Activated T-cell treated with anti-CD3 and anti-CD28 coated beads for 4 hours (primary cell): ENCODE data around the gene MCMBP.
"Not testable (repeated sequence)": the region's sequence is repeated elsewhere in the genome, so short reads cannot be mapped to it uniquely, and the experiment has no call there.

ENCODE experiments used
- DNase-seq: peaks from one replicate; pipeline ENCODE4 v3.0.0-alpha.2; 2020

The MCMBP gene

DNA sequence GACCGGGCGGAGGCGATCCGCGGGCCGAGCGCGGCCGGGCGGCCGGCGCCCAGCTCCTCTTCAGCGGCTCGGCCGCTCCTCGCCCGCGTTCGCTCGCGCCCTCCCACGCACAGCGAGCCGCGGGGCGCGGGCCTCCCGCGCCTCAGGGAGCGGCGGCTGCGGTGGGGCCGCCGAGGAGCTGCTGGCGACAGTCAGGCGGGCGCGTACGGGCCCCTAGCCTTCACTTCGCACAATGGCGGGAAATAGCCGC lies at the start of gene MCMBP:
MCMBP (minus strand) TSS at position 234 of the 250 bp plus-strand sequence. CDS start 259 bp downstream, outside the sequence.
- no peak for DNase-seq

- DNase-seq = no peak
These were observed 47.2 kb upstream of the MCMBP start for GRCh38 chr10:119919826-119920225.

DNA sequence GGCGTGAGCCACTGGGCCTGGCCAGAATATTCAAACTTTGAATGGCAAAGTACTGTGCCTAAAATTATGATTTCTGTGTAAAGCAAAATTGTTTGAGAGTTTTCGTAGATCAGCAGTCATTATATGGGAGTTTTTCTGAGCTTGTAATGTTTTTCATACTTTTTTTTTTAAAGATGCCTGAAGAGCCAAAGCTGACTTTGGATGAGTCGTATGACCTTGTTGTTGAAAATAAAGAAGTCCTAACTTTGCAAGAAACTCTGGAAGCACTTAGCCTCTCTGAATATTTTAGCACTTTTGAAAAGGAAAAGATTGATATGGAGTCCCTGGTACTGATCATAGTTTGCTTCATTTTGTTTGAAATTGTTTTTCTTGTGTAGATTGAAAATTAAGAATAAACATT lies 46.6 kb upstream of the MCMBP start:
- DNase-seq = no peak

DNA sequence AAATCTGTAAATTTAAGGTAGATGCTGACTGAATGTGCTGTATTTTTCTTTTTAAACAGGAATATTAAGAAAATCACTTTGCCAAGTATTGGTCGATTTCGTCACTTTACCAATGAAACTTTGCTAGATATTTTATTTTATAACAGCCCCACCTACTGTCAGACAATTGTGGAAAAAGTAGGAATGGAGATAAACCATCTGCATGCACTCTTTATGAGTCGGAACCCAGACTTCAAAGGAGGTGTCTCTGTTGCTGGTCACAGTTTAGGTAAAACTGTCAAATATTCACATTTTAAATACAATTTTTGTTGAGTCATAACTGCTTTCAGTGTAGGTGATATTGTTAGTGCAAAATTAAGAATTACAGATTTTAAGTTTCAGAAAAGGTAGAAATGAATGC lies 45.1 kb upstream of the MCMBP start:
- DNase-seq = no peak

GRCh38 chr10:119910689-119911088 lies 38.0 kb upstream of the MCMBP start:
- no peak for DNase-seq

DNA sequence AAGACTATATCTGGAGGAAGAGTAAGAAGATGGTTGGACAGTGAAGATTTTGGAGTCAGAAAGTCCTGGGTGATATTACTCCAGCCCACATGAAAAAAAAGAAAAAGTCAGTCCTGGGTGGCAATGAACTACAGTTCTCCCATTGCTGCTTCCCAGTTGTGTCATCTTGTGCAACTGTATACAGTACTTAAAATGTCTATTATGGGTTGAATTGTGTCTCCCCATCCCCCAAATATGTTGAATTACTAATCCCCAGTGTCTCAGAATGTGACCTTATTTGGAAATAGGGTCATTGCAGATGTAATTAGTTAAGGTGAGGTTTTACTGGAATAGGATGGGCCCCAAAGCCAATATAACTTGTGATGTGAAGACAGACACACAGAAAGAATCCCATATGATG lies 35.5 kb upstream of the MCMBP start:
- no peak for DNase-seq

GRCh38 chr10:119907695-119908094 lies 35.1 kb upstream of the MCMBP start:
- DNase-seq = not testable (repeated sequence)

GRCh38 chr10:119903946-119904666 lies 31.5 kb upstream of the MCMBP start:
- no peak for DNase-seq

DNA sequence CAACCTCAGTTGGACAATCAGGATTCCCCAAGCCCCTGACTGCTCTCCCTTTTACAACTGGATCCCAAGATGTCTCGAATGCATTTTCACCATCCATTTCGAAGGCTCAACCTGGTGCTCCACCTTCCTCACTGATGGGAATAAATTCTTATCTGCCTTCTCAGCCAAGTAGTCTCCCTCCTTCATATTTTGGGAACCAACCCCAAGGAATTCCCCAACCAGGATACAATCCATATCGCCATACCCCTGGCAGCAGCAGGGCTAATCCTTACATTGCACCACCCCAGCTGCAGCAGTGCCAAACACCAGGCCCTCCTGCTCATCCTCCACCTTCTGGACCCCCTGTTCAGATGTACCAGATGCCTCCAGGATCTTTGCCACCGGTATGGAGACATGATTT lies 25.9 kb upstream of the MCMBP start:
- DNase-seq = no peak

GRCh38 chr10:119896937-119897770 lies 24.5 kb upstream of the MCMBP start:
- DNase-seq = no peak

GRCh38 chr10:119896061-119896655 lies 23.5 kb upstream of the MCMBP start:
- DNase-seq = no peak

GRCh38 chr10:119893845-119894427 lies 21.3 kb upstream of the MCMBP start:
- DNase-seq = no peak

GRCh38 chr10:119893074-119893473 lies 20.4 kb upstream of the MCMBP start:
- DNase-seq = no peak

GRCh38 chr10:119892188-119893065 lies 19.8 kb upstream of the MCMBP start, which contains the start of gene SEC23IP:
Gene SEC23IP, plus strand, starts transcription at chr10:119892730. Its CDS starts 53 bp downstream, at chr10:119892783.
- DNase-seq = peak; percentile 88

DNA sequence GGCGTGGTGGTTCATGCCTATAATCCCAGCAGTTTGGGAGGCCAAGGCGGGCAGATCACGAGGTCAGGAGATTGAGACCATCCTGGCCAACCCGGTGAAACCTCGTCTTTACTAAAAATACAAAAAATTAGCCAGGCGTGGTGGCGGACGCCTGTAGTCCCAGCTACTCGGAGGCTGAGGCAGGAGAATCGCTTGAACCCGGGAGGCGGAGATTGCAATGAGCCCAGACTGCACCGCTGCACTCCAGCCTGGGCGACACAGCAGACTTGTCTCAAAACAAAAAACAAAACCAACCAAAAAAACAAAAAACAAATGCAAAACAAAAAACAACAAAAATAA lies 19.2 kb upstream of the MCMBP start:
- not testable (repeated sequence) for DNase-seq

DNA sequence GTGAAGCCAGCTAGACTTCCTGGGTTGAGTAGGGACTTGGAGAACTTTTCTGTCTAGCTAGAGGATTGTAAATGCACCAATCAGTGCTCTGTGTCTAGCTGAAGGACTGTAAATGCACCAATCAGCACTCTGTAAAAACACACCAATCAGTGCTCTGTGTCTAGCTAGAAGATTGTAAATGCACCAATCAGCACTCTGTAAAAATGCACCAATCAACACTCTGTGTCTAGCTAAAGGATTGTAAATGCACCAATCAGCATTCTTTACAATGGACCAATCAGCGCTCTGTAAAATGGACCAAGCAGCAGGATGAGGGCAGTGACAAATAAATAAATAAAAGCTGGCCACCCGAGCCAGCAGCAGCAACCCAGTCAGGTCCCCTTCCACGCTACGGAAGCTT lies 17.7 kb upstream of the MCMBP start:
- not testable (repeated sequence) for DNase-seq

DNA sequence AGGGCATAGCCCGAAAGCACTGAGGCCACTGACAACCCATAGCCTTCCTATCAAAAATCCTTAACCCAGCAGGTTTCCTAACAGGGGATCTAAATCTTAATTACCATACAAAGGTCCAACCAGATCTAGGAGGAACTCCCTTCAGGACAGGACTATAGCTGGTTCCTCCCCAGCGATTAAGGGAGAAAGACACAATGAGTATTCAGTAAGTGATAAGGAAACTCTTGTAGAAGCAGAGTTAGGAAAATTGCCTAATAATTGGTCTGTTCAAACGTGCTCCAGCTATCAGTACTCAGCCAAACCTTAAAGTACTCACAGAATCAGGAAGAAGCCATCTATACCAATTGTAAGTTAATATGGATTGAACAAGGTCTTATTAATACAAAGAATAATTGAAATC lies 16.6 kb upstream of the MCMBP start:
- DNase-seq = not testable (repeated sequence)

DNA sequence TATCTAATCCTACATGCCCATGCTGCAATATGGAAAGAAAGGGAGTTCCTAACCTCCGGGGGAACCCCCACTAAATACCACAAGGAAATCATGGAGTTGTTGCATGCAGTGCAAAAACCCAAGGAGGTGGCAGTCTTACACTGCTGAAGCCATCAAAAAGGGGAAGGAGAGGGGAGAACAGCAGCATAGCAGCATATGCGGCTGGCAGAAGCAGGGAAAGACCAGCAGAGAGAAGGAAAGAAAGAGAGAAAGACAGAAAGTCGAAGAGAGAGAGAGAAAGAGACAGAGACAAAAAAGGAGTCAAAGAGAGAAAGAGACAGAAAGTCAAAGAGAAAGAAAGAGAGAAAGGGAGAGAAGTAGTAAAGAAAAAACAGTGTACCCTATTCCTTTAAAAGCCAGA lies 16.1 kb upstream of the MCMBP start:
- not testable (repeated sequence) for DNase-seq

DNA sequence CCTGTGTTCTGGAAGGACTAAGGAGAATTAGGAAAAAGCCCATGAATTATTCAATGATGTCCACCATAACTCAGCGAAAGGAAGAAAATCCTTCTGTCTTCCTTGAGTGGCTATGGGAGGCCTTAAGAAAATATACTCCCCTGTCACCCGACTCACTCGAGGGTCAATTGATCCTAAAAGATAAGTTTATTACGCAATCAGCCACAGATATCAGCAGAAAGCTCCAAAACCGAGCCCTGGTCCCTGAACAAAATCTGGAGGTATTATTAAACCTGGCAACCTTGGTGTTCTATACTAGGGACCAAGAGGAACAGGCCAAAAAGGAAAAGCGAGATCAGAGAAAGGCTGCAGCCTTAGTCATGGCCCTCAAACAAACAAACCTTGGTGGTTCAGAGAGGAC lies 13.4 kb upstream of the MCMBP start:
- DNase-seq = not testable (repeated sequence)

GRCh38 chr10:119883901-119884611 lies 11.4 kb upstream of the MCMBP start:
- DNase-seq = not testable (repeated sequence)

DNA sequence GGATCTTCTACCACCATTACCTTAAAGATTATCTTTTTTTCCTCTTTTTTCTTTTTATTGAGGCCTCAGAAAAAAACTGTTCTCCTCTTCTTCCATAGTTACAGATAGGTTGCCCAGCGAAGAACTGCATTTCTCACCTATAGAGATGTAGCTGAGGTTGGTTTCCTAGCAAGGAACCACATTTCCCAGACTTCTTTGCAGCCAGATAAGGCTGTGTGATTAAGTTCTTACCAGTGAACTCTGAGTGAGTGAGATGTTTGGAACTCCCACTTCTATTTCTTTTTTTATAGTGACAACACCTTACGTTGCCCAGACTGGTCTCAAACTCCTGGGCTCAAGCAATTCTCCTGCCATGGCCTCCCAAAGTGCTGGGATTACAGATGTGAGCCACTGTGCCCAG lies 5.9 kb upstream of the MCMBP start:
- DNase-seq = no peak
